Activated CD4-positive, CD25-positive, alpha-beta regulatory T cell (primary cell): ENCODE data around the gene OBI1.
"Not testable (repeated sequence)": the region's sequence is repeated elsewhere in the genome, so short reads cannot be mapped to it uniquely, and the experiment has no call there.

Experiments
- DNase-seq, 4 experiments: peaks; one replicate each; lab custom pipeline; 2025; lab: John Stamatoyannopoulos, UW

OBI1 gene

DNA sequence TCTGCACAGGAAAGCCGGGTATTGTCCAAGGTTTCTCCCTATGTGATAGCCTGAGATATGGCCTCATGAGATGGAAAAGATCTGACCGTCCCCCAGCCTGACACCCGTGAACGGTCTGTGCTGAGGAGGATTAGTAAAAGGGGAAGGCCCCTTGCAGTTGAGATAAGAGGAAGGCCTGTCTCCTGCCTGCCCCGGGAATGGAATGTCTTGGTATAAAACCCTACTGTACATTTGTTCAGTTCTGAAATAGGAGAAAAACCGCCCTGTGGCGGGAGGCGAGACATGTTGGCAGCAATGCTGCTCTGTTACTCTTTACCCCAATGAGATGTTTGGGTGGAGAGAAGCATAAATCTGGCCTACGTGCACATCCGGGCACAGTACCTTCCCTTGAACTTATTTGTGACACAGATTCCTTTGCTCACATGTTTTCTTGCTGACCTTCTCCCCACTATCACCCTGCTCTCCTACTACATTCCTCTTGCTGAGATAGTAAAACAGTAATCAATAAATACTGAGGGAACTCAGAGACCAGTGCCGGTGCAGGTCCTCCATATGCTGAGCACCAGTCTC is 11.8 kb downstream of the OBI1 start:
- not testable (repeated sequence) for DNase-seq

DNA sequence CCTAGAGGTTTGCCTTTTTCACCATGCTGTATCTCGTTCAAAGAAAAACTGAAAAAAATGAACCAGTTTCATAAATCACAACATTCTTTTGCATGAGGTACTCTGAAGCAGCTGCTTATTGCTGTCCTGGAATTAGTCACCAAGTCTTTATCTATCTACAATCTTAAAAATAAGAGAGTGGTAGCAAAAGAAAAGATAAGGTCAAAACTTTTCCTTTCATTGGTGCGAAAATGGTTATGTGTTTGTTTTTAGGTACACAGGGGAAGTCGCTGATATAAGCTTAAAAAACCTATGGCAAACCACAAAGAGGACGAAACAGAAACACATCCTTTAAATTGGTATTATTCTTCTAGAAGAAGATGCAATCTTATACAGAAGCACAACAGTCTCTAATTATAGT is 20.7 kb downstream of the OBI1 start:
- DNase-seq, result no peak

DNA sequence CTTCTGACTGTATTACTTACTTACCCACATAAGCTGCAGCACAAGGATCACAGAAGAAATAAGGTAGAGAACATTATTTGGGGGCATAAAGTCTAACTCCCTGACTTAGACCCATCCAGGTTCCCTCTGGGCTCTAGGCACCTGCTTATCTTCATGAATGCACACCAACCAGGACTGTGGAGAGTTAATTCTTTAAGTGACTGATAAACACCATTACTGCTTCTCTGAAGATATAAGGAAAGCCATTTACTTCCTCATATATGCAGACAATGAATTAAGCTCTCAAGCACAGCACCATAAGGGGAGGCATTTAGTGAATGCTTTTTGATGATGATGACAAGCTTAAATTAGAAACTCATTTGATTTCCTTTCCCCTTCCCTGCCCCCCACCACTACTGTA is 22.5 kb downstream of the OBI1 start:
- no peak for DNase-seq

DNA sequence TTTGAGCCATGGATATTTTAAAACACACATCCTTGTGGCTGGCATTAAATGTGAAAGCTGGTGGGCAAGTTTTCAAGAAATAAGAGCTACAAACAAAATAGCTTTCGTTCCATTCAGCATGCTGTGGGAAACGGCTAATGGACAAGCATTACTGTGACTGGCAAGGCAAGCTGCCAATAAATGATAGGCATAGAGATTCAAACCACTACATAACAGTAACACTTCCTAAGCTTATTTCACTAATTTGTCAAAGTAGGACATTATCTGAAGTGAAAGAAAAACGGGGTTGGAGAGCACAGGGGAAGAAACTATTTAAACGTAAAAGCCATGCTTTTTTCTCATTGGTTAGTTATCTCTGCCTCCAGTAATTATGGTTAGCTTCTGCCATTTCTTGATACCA is 26.0 kb downstream of the OBI1 start:
- no peak for DNase-seq

DNA sequence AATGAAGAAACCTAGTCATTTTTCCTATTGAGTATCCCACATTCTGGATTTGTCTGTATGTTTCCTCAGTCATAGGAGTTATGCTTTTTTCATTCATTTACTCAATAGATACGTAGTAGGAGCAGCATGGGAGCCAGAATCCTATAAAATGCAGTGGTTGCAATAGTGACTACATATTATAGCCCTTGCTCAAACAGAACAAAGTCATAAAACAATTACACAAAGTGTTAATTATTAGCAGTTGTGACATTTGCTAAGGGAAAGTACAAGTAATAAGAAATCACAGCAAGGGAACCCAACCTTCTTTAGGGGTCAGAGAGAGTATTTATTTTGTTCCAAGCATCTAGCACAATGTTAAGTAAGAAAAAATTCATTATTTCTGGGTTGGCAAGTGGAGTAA is 27.9 kb downstream of the OBI1 start:
- no peak for DNase-seq

DNA sequence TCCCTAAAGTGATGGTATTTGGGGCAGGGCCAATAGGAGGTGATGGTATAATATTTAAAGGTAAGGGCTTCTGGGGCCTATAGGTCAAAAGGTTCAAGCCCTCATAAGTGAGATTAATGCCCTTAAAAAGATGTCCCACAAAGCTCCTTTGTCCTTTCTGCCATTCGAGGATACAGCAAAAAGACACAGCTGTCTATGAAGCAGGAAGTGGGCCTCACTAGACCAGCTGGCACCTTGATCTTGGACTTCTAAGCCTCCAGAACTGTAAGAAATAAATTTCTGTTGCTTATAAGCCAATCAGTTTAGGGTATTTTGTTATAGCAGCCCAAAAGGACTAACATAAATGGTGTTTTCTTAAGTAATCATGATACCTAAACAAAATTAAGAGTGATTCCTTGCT is 28.4 kb downstream of the OBI1 start:
- DNase-seq, result no peak

DNA sequence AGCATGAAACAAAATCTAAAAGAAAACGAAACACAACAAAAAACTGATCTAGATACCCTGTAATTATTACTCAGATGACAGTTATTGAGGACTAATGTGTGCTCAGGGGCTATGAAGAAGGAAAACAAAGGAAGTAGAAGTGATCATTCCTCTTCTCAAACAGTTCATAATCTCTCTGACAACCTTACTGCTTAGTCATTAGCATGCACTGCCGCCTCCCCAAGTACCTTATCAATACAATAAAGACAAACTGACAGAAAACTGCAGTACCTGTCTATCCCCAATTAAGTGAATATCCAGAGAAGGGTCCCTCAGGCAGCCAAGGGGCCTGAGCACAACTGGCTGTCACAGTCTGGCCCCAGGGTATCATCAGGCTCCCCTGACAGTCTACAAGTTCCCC is 33.6 kb downstream of the OBI1 start:
- no peak for DNase-seq

DNA sequence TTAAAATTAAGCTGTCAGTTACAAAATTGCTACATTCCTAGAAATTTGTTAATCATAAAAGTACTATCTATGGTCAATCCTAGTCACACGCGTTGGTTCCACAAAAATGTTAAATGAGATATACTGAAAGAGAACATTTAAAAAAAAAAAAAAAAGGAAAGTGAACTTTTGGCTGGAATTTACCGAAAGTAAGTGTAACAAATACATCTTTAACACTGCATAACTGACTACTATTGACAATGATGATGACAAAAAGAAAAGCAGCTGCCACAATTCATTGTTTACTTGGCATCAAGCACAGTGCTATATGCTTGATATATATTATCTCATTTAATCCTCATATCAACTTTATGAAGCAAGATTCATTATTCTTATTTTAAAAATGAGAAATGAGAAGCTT is 35.8 kb downstream of the OBI1 start:
- no peak for DNase-seq

DNA sequence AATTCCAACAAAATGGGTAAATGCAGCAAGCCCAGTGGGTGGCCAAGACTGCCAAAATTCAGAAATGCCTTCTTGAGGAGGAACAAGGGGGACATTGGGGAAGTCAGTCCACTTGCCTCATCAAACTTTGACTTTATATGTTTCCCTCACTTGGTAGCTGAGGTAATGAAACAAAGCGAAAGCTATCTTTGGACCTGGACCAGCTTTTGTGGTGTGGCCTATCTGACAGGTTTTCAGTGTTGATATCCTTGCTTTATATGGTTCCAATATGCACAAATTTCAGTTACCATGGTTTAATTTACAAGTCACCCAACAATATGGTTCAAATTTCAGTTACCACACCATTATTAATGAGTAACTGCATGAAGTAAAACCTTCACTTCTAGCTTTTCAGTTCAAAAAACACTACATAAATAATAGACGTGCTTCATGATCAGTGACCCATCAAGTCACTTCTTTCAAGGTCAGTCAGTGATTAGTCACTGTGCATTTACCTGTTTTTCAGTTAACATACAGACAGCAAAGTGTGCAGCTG is 38.0 kb downstream of the OBI1 start:
- no peak for DNase-seq

DNA sequence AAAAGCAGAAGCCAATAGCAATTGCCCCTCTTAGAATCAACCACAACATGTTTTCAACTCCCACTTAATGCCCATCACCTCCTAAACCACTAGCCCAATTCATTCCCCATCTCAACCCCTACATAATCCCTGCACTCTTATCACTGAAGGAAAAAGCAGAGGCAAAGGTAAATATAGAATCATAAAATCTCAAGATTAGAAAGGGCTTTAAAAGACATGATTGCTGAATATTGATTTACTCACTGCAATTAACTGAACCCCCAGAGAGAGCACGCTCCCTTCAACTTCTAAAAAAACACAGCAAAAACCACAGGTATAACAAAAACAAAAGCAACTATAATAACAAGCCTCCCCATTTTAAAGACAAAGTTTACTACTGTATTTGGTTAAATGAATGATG is 40.5 kb downstream of the OBI1 start:
- DNase-seq, result no peak

DNA sequence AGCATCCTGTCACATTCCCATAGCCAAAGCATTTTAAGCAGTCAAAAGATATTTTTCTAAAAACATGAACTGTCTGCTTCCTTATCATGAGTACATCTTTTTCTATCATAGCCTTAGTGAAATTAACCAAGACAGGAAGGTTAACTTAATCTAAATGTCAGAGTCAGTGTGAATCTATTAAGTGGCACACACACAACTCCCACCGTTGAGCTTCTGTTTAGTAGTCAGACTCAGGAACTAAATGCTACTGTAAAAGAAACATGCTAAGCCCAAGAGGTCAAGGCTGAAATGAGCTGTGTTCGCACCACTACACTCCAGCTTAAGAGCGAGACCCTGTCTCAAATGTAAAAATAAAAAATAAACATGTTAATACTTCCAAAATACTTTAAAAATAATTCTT is 47.9 kb downstream of the OBI1 start:
- DNase-seq, result no peak

DNA sequence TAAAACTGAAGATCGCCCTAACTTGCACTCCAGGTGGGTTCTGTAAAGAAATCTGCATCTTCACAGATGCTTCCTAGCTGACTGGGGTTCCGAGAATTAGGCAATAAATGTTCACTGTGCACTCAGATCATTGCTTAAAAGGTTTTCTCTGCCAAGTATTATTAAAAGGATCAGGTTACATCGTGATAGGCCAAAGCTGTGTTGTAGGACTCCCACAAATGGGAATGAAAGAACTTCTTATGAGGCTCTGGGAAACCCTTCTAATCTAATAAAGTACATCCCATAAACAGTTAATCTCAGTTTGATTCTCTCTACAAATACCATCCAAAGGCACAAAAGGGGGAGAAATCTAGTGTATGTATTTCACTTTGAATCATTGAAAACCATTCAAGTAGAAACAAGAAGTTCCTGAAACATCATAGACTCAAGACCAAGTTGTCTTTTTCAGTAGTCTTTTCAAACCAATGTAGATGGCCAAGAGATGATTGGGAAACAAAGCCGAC is 48.5 kb downstream of the OBI1 start:
- no peak for DNase-seq

DNA sequence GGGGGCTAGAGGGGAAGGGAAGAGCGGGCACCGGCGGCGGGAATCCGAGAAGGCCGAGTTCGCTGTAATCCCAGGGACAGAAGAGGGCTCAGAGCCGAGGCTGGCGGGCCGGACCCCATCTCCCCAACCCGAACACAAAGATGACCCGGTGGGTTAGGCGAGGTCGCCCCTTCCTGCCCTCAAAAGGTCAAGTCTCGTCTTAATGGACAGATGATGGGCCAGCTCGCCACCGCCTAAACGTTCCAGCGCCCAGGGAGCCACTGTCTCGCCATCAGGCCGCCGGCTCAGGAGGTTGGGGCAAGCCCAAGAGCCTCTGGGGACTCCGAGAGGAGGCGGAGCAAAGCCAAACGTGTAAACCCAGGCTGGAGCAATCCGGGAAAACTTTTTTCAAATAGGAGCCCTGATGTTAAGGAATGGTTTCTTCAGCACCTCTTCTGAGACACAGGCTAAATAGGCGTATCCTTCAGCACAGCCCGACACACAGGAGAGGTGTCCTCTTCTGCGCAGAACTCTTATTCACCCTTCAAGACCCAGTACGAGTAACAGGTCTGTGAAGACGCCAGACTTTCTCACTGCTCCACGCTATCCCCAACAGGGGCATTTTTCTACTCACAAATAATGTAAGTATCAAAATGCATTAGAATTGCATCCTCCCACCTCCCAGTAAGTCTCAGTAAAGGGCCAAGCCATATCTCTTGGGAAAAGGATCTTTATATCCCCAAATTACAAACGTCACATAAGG is 49.3 kb downstream of the OBI1 start:
- DNase-seq, result no peak

DNA sequence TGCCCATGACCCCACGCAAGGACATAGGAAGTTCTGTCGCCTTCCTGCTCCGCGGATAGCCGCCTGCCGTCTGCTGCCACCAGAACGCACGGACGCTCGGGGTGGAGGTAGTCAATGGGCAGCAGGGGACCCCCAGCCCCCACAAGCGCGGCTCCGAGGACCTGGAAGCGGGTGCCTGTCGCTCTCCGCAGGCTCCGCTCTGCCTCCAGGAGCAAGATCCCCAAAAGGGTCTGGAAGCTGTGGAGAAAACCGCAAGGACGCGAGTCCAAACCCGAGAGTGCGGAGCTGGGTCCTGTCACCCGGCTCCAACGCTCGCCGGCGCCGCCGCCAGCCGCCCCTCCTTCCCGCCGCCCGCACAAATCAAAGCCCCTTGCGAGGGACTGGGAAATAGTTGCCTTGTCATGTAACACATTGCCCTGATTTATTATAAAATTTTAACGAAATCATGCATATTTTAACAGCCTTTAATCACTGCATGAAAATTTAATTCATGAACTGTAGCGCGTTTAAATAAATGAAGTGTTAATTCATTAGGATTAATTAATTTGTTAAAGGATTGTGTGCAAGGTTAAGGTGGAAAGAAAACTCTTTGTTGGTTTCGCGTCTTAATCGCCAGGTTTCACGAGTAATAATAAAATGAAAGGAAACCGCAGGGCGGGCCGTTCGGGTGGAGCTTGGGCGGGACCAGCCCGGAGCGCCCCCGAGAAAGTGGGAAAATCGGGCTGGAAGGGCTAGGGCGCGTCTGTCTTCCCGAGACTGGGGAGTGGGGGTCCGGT is 50.1 kb downstream of the OBI1 start:
- no peak for DNase-seq

DNA sequence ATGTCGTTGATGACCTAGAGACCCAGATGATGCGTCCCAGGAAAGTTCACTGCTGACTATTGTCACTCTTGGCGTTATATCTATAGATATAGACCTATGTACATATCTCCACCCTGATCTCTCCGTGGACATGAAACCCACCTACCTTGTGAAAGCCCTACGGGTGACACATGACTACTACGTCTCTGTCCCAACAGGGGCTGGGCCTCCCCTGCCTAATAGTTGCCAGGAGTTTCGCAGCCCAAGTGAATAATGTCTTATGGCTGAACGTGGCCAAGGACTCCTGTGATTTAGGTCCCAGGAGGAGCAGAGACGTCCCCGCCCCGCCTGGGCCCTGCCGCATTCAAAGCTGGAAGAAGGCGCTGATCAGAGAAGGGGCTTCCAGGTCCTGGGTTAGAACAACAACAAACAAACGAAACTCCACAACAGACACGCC is 50.7 kb downstream of the OBI1 start:
- DNase-seq, result no peak

DNA sequence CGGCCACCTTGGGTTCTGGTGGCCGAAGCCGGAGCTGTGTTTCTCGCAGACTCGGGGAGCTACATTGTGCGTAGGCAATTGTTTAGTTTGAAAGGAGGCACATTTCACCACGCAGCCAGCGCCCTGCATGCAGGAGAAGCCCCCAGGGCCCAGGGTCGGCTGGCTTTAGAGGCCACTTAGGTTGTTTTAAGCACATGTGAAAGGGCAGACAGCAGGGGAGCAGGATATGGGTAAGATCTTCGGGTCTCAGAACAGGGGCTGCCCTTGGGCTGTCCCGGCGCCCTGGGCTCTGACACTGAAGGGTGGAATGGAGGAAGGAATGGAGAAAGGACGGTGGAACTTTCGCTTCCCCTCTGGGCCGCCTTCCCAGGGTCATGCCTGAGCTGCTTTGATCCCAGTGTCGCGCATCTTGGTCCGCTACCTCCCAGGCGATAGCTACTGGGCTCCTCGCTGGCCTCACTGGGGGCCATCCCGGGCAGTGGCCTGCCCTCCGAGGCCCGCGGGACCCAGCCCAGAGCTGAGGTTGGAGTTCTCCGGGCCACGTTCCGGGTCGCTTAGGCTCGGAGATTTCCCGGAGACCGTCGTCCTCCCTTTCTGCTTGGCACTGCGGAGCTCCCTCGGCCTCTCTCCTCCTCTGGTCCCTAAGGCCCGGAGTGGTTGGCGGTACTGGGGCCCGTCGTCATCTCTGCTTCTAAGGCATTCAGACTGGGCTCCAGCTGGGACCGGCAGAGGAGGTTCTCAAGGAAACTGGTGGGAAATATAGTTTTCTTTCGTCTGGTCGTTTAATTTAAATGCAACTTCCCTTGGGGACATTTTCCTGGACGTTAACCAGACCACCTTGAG is 51.3 kb downstream of the OBI1 start:
- DNase-seq, result no peak

DNA sequence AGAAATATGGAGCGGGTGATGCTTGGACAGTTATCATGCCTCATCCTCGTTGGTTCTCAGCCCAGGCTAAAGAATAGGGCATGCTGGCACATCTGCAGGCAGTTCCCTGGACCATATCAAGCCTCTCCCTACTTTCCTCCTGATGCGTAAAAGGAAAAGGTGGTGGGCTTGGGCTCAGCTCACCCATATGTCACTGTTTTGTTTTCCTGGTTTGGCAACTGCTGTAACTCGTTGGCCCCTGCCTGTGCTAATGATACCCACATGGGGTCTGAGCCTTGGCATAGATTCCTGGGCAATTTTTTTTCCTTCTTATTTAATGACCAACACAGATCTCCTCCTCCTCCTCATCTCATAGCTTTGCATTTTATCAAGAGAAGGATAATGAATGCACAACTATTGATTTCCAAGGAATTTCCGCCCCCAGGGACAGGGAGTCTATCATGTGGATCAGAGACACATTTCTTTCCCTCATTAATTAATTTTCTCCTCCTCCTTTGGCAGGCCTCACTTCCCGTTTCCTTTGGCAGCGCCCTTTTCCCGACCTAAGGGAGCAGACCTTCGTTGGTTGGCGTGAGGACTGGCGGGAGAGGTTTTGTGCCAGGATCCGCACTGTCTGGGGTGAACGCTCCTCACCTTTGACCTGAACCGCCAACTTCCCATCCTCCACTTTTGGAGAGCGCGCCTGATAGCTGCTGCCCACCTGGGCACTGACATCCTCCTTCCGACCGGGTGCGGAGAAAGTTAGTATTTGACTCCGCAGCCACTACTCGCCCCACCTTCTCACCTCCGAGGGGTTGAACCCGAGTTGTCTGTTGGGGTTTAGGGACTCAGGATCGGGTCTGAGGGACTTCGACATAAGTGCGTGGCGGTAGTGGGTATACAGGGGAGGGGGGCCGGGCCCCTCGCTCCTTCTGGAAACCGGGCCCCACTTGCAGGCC is 52.2 kb downstream of the OBI1 start:
- DNase-seq, result no peak

DNA sequence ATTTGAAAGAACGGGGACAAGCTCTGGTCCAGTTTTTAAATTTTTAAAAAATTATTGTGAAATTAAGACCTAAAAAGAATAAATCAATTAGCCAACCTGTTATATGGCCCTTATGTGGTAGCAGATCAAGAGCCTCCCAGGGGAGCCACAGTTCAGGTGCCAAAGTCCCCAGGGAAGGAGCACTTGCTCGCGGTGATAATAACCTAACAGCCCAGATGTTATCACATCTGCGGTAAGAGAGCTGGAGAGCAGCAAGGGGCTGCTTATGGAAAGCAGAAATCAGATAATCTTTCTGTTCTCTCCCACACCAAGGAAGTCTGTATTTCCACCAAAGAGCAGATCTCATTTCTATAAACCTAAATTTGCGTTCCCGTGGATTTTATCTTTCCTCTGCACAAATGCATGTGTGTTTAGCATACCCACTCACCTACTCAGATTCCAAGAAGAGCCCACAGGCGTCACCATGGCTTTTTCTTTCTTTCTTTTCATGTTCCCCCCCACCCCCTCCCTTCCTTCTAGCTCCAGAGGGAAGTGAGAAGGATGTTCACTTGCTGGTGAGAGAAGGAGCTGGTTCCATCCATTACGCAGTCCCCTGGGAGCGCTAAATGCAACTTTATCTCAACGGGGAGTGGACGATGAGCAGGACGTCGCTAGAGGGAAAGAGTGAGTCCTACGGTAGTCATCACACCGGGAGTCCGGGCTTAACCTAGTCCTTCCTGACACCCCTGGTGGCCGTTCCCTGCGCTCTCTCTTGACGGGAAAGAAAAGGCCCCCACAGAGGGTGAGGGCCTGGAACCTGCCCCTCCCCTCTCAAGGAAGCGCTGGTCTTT is 54.0 kb downstream of the OBI1 start:
- DNase-seq, result no peak

DNA sequence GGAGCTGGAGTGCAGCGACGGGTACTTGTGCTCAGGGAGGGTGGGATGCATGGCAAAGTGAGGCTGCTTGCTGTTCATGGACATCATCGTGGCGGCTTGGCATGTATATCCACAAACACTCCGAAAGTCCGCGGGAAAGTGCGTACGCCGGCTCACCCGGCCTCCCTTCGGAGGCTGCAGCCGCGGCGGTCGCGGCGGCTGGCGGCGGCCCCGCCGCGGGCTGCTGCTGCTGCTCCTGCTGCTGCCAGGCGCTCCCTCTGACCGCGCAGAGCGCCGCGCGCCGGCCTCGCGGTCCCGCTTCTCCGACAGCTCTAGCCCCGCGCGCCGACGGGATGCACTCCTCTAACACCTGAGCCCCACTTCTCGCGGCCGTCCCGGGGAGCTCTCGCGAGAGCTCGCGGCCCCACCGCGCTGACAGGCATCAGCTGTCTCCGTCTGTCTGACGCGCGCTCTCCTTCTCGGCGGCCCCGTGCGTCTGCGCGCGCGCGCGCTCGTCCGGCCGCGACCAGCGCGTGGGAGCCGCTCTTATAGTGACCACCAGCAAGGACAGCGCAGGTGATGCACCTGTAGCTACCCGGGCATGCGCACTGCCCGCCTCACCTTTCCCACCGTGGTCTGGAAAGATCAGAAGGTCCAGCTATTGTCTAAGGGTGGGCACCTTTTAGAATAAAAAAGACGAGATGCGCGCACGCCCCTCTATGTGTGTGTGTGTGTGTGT is 55.6 kb downstream of the OBI1 start, which contains the start of gene POU4F1:
TSS of gene POU4F1 (minus strand) at position 313 of the 718 bp plus-strand sequence. CDS start at position 87, 226 bp downstream.
- peak; percentile 5 to 49 (median 12) for DNase-seq
